SK-N-MC (cell line): ENCODE results near the gene ADCY9.
"Not testable (repeated sequence)": the region's sequence is repeated elsewhere in the genome, so short reads cannot be mapped to it uniquely, and the experiment has no call there.

ENCODE experiments used
- DNase-seq: peaks from one replicate; pipeline ENCODE4 v3.0.0-alpha.2; 2011; ENCODE audit warnings: low read depth, low spot score
- H3K27ac ChIP-seq: fragments of 200-600 bp; sonication (generic); 2 replicates; pipeline ENCODE4 v1.5.1; 2016; ENCODE audit warnings: mixed run types
- H3K36me3 ChIP-seq: fragments of 200-600 bp; sonication (generic); 2 replicates; pipeline ENCODE4 v1.6.1; 2017; ENCODE audit warnings: antibody characterized with exemption, low read length, mixed read lengths; ENCODE audit not compliant: insufficient read depth
- H3K4me3 ChIP-seq: fragments of 200-600 bp; sonication (generic); 2 replicates; pipeline ENCODE4 v1.5.1; 2016
- H3K9ac ChIP-seq: fragments of 200-600 bp; sonication (generic); 2 replicates; pipeline ENCODE4 v1.8.0; 2017; ENCODE audit warnings: mixed run types, mixed read lengths; ENCODE audit not compliant: insufficient read length
- H3K9me3 ChIP-seq: fragments of 200-600 bp; sonication (generic); 2 replicates; pipeline ENCODE4 v1.6.1; 2017; ENCODE audit warnings: low read depth, mild to moderate bottlenecking, antibody characterized with exemption, low read length, moderate library complexity, mixed read lengths
- EZH2 ChIP-seq: fragments of 200-600 bp; sonication (generic); IDR thresholded peaks from one replicate; pipeline ENCODE4 v1.6.1; 2017; ENCODE audit warnings: antibody characterized with exemption
- FOXP2 ChIP-seq: optimal IDR thresholded peaks from 2 replicates; pipeline ENCODE3; 2011; ENCODE audit warnings: mild to moderate bottlenecking, moderate library complexity; ENCODE audit not compliant: insufficient read depth; ENCODE audit errors: extremely low read length, control extremely low read depth
- POLR2AphosphoS5 ChIP-seq: IDR thresholded peaks from 2 replicates; pipeline ENCODE4 v1.6.1; 2012; ENCODE audit warnings: mild to moderate bottlenecking, low read depth, low read length, borderline replicate concordance

ADCY9 gene

GRCh38 chr16:4048481-4048880, 67.8 kb downstream of the ADCY9 start:
- Histone ChIP-seq H3K4me3 (no peak overlapping the region), H3K36me3 (no peaks in the 10 kb centered on the region), H3K27ac (no peak overlapping the region), H3K9me3 (no peaks in the 10 kb centered on the region), H3K9ac (no peak overlapping the region)
- no peak for DNase-seq
- TF ChIP-seq EZH2 (no peak), POLR2AphosphoS5 (no peak), FOXP2 (no peak)

GRCh38 chr16:4046221-4046620, 70.0 kb downstream of the ADCY9 start:
- H3K4me3 ChIP-seq: no peak overlapping the region
- no peaks in the 10 kb centered on the region for H3K36me3 ChIP-seq
- no peak for TF ChIP-seq EZH2
- TF ChIP-seq FOXP2: no peak
- TF ChIP-seq POLR2AphosphoS5: no peak
- no peaks in the 10 kb centered on the region for H3K9me3 ChIP-seq
- DNase-seq: no peak
- H3K27ac ChIP-seq: peak overlapping the region; percentile 60
- no peak overlapping the region for H3K9ac ChIP-seq

DNA sequence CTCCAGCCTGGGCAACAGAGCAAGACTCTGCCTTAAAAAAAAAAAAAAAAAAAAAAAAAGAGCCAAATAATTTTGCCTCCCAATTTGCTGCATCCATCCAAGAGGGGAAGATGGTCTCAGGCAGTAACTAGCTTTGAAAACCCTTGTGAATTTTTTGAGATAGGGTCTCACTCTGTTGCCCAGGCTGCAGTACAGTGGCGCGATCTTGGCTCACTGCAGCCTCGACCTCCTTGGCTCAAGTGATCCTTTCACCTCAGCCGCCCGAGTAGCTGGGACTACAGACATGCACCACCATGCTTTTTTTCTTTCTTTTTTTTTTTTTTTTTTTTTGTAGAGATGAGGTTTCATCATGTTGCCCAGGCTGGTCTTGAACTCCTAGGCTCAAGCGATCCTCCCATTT, 70.7 kb downstream of the ADCY9 start:
- H3K9ac ChIP-seq, H3K4me3 ChIP-seq, H3K36me3 ChIP-seq, H3K27ac ChIP-seq, H3K9me3 ChIP-seq, DNase-seq: not testable (repeated sequence)

DNA sequence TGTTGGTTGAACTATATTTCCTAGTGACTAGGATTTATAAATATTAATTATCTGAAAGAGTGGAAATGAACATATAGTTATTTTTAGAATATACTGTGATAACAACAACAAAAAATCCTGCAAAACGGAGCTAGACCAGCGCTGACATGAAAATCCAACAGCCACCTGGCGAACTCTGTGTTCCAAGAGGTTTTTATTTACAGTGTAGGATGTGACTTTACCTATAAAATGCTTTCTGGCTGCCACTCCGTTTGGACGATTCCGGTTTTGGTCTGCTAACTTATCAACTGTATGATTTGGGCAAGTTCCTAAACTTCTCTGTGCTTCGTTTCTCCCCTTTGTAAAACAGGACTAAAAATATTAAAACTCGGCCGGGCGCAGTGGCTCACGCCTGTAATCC, 73.7 kb downstream of the ADCY9 start:
- no peak for DNase-seq
- TF ChIP-seq POLR2AphosphoS5 (no peak), FOXP2 (no peak), EZH2 (no peak)
- Histone ChIP-seq H3K9ac (peak overlapping the region; percentile 34), H3K4me3 (no peak overlapping the region), H3K9me3 (no peaks in the 10 kb centered on the region), H3K27ac (peak overlapping the region; percentile 34), H3K36me3 (no peaks in the 10 kb centered on the region)

DNA sequence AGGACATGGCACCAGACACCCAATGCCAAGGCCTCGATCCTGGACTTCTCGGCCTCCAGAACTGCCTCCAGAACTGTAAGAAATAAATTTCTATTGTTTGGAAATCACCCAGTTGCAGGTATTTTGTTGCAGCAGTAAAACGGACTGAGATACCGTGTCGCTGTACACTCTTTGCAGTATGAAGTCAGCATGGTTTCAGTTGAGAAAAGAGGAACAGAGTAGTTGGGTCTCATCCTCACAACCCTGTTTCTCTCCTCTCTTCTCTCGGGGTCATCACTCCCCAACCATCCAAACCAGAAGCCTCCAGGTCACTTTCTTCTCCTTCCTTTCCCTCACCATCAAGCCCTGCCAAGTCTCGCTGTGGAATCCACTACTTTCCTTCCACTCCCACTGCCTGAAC, 77.8 kb downstream of the ADCY9 start:
- H3K27ac ChIP-seq: no peak overlapping the region
- no peak overlapping the region for H3K4me3 ChIP-seq
- H3K36me3 ChIP-seq: no peaks in the 10 kb centered on the region
- no peak for TF ChIP-seq FOXP2
- no peak for TF ChIP-seq EZH2
- TF ChIP-seq POLR2AphosphoS5: no peak
- no peaks in the 10 kb centered on the region for H3K9me3 ChIP-seq
- H3K9ac ChIP-seq: no peak overlapping the region
- no peak for DNase-seq

DNA sequence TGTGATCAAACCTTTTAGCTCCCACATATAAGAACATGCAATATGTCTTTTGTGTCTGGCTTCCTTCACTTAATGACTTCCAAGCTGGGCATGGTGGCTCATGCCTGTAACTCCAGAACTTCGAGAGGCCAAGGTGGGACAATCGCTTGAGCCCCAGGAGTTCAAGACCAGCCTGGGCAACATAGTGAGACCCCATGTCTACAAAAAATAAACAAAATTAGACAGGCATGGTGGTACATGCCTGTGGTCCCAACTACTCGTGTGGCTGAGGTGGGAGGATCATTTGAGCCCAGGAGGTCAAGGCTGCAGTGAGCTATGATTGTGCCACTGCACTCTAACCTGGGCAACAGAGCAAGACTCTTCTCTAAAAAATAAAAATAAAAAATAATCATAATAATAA, 79.3 kb downstream of the ADCY9 start:
- not testable (repeated sequence) for H3K36me3 ChIP-seq, H3K9ac ChIP-seq, H3K9me3 ChIP-seq, H3K4me3 ChIP-seq, H3K27ac ChIP-seq, DNase-seq

DNA sequence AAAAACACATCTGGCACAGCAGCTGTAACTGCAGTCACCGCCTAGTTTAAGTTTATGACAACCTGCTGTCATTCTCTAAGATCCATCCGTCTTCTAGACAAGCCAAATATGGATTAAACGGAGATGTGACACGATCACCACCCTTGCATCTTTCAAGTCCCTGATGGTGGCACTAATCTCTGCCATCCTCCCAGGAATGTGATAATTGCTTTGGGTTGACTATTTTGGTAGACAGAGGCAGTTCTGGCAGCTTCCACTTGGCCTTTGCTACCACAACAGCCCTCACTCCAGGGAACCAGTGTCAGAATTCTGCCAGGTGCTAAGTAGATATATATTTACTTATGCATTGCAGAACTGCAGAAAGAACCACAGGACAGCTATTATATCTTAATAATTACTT, 81.3 kb downstream of the ADCY9 start:
- no peak for TF ChIP-seq EZH2
- no peak for TF ChIP-seq FOXP2
- no peak for TF ChIP-seq POLR2AphosphoS5
- no peak for DNase-seq
- H3K9ac ChIP-seq: no peak overlapping the region
- H3K9me3 ChIP-seq: no peaks in the 10 kb centered on the region
- no peaks in the 10 kb centered on the region for H3K36me3 ChIP-seq
- no peak overlapping the region for H3K4me3 ChIP-seq
- H3K27ac ChIP-seq: no peak overlapping the region

GRCh38 chr16:4033951-4034350, 82.3 kb downstream of the ADCY9 start:
- Histone ChIP-seq H3K9me3 (no peaks in the 10 kb centered on the region), H3K27ac (no peak overlapping the region), H3K36me3 (no peaks in the 10 kb centered on the region), H3K9ac (no peak overlapping the region), H3K4me3 (no peak overlapping the region)
- TF ChIP-seq FOXP2 (no peak), EZH2 (no peak), POLR2AphosphoS5 (no peak)
- no peak for DNase-seq

DNA sequence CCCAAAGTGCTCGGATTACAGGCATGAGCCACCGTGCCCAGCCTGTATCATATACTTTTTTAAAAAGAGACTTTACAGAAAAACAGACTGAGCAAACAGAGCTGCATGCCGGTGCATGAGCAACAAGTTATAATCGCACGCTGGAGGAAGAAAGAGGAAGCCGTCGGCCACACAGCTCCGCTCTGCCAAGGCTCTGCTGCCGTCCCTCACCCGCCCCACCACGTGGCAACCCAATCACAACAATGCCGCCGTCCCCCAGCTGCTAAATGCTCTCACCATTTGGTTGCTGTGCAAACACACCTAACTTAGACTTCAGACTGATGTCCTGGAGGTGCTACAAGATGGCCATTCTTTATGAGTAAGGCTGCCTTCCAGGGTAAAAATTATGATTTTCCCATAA, 83.5 kb downstream of the ADCY9 start:
- DNase-seq: no peak
- no peak overlapping the region for H3K9ac ChIP-seq

DNA sequence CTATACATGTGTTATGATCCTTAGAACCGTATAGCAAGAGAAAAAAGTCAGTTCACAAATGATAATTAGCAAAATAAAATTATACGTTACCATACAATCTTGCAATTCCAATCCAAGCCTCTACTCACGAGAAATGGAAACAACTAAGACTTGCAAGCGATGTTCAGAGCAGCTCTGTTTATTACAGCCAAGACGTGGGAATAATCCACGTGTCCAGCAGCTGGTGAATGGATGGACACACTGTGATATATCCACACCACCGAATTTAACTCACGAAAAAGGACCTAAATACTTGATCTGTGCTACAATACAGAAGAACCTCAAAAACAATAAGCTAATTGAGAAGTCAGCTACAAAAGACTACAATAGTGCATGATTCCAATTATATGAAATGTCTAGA, 88.1 kb downstream of the ADCY9 start:
- Histone ChIP-seq H3K4me3 (no peak overlapping the region), H3K9me3 (no peaks in the 10 kb centered on the region), H3K9ac (no peak overlapping the region), H3K36me3 (no peaks in the 10 kb centered on the region), H3K27ac (no peak overlapping the region)
- TF ChIP-seq POLR2AphosphoS5: no peak
- TF ChIP-seq FOXP2: no peak
- no peak for TF ChIP-seq EZH2
- DNase-seq: no peak

More for the DNA sequence above, 83.5 kb downstream of the ADCY9 start:
- H3K4me3 ChIP-seq: no peak overlapping the region
- TF ChIP-seq EZH2: no peak
- TF ChIP-seq POLR2AphosphoS5: no peak
- TF ChIP-seq FOXP2: no peak
- no peaks in the 10 kb centered on the region for H3K36me3 ChIP-seq
- H3K27ac ChIP-seq: no peak overlapping the region
- no peaks in the 10 kb centered on the region for H3K9me3 ChIP-seq
